Stimulated activated CD4-positive, alpha-beta T cell treated with anti-CD3 and anti-CD28 coated beads, Interleukin-15, amount 100 ng/mL, for 24 hours (primary cell): ENCODE data around the gene NOL6.
"Not testable (repeated sequence)": the region's sequence is repeated elsewhere in the genome, so short reads cannot be mapped to it uniquely, and the experiment has no call there.

Experiments
- DNase-seq: peaks from one replicate; pipeline ENCODE4 v3.0.0-alpha.2; 2020

Gene NOL6

DNA sequence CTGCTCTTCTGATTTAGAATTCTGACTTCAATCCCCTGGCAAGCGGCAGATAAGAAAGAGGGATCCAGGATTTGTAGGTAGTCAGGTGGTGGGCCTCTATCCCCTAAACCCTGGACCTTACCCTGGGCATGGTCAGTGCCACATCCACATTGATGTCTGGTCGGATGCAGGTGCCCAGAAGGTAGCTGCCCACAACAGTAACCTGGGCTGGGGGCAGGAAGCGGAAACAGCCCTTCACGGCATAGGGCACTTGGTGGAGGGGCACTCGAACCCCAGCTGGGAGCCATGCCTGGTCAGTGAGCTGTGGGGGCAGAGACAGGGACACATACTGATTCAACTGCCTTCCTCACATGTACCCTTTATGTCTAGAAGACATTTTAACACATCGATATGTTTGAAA, 3.8 kb downstream of the NOL6 start:
- no peak for DNase-seq

DNA sequence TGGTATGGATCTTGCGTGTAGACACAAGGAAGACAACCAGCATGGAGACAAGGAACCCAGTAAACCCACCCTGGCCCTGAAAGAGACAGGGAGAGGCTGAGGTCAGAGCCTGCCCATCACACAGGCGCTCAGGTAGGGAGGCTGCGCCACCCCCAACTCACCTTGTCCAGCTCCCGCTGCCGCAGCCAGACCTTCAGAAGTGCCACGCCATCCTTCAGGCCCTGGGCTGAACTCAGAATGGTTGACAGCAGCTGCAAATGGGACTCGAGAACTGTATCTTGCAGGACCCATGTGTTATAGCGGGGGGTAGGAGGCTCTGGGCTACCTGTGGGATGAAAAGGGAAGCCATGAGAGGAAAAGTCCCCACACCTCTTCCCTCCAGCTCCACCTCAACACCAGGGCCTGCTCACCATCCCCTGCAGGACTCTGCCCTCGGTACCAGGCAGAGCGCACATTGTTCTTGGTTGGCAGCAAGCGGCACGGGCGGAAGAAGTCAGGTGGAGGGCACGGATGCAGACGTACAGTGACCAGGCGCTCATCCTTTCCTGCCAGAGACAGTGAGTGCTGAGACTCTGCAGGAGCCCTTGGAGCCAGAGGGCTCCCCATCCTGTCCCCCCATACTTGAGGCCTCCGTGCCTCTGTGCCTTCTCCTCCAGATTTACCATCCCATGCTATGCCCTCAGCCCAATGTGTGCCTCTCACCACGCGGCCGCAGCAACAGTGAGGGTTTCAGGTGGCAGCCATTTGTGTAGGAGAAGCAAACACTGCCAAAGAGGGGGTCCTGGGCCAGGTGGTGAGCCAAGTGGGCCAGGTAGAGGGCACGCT, 4.7 kb downstream of the NOL6 start:
- no peak for DNase-seq

GRCh38 chr9:33468215-33468730, 5.5 kb downstream of the NOL6 start:
- no peak for DNase-seq

- DNase-seq: no peak
These were observed 6.2 kb downstream of the NOL6 start for GRCh38 chr9:33467526-33467925.

DNA sequence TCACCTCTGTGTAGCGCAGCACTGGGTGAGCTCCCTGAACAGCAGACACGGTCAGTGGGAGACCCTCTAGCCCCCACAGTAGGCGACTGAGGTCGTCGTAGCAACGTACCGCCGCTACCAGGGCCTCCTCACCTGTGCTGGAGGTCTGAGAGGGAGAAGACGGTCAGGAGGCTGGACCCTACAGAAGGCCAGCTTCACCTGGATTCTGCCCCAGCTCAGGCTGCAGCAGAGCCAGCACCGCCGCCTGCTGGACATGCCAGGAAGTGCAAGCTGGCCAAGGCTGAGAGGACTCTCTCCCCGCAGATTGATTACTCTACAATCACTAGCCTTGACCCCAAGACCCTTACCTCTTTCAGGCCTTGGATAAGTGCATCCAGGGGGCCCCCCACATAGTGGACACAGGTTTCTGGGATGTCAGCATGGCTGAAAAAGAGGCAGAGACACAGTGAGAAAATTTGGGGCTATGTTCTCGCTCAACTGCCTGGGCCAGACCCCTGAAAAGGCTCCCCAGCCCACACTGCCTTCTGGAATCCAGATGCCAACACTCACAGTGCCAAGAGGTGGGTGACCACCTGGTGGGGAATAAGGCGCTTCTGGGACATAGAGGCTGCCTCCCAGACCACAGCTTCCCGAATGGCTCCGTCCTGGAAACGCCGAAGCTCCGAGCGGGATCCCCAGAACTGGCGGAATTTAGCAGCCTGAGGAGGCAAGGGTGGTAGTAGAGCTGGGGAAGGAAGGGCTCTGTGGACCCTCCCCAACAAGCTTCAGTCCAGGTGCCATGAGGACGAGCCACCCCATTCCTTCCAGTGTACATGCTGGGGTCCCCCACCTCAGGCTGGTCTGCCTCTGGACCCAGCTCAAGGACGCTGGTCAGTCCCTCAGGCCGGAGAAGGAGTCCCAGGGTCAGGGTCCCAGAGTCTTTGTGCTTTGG, 6.9 kb downstream of the NOL6 start:
- peak; percentile 78 for DNase-seq

DNA sequence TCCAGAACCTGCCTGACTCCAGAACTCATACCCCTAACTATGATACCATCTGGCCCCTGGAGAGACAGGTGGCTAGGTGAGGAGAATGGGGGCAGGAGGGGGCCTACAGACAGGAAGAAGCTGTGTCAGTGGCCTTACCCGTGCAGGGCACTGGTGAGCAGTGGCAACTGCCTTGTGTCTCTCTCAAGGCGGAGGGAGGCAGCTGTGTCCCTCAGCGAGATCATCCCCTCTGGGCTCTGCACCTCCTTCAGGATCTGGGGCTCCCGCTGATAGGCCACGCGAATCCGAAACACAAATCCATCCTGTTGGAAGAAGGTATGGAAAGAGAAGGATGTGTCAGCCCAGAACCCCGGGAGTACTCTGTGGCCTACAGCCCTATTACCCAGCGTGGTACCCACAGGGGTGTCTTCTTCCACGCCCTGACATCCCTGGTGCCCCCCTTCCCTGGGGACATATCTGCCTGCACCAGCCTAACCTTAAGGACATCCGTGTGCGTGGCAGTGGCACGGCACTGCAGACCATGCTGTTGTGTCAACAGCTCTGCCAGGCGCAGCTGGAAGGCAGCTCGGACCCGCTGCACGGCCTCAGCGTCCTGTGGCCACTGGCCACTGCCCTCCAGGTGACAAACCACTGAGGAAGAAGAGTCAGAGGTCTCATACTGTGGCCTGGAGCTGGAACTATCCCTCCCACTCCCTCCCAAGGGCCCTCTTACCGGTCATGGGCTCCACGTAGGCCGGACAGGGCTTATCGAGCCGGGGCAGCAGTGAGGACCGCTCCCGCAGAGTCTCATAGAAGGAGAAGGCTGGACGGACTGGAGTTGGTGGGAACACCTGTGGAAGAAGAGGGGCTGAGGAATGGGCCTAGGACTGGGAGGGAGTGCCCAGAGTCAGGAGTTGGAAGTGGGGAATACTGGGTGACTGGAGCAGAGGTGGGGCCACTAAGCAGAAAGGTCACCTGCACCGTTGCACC, 7.8 kb downstream of the NOL6 start:
- DNase-seq: no peak

- no peak for DNase-seq
These were observed 8.6 kb downstream of the NOL6 start for GRCh38 chr9:33465096-33465495.

DNA sequence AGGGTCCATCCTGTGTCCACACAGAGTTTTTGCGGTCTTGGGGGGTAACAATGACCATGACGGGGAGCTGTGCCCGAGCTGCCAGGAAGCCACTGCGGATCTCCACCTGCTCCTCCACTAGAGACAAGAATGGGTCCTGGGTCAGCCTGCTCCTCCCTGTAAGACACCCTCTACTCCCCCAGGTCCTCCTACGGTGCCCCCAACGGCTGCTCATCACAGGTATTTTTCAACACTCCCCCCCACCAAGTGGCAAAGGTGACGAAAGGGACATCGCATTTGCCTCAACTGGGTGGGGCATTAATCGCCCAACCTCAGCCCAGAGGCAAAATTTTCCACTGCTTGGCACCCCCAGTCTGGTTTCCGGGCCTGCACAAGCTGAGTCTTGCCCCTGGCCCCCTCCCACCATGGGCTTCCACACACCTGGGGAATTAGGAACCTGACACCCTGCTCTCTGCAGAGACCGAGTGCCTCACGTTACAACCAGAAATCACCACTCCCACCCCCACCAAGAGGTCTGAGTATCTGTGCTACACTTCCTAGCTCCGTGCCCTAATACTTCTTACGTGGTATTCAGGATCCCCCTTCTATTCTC, 9.6 kb downstream of the NOL6 start:
- no peak for DNase-seq

DNA sequence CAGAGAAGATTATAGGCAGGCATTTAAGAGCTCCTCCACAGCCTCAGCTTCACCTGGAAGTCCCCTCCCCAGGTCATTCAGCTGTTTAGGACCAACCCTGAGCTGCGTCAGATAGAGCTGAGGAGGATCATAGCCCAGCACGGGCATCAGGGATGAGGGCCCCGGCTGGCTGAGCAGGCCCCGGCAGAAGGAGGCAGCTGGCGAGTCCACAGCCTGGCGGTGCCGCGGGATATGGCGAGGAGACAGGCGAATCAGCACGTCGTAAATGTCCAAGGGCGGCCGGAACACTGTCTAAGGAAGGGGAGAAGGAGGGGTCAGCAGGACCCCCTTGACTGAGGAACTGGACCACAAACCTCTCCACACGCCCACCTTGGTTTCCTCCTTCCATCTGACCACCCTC, 10.6 kb downstream of the NOL6 start:
- no peak for DNase-seq

- DNase-seq: no peak
These were observed 12.2 kb downstream of the NOL6 start for GRCh38 chr9:33461492-33461891.

DNA sequence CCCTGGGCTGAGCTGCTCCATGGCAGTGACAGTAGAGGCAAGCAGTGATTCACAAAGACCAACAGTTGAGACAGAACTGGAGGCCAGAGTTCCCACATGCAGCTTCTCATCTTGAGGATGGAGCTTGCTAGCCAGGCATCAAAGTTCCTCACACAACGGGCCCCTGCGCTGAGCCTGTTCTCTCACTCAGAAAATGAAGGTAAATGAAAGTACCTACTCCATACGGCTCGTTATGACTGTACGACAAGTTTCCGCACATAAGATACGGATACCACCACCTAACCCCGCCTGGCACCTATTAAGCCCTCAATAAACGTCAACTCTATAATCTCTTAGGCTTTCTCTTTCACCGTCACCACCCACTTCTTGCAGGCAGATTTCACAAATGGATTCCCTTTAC, 12.9 kb downstream of the NOL6 start:
- DNase-seq: no peak

GRCh38 chr9:33459115-33459514, 14.6 kb downstream of the NOL6 start:
- DNase-seq: no peak

DNA sequence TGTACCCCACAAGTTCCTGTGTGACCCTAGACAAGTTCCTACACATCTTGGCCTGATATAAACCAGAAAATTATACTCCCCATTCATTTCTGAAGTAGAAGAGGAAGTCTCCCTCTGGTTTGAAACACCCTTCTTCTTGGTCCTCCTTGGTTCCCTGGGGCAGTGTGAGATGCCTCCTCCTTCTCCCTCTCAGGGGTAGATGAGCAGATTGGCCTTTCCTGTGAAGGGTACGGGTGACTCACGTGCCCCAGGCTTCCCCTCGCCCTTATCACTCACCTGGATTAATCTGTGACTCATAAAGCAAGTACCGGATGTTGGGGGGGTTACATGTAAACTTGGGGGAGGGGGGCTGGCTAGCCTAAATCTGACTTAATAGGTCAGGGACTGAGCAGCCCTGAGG, 15.3 kb downstream of the NOL6 start:
- peak; percentile 75 for DNase-seq

DNA sequence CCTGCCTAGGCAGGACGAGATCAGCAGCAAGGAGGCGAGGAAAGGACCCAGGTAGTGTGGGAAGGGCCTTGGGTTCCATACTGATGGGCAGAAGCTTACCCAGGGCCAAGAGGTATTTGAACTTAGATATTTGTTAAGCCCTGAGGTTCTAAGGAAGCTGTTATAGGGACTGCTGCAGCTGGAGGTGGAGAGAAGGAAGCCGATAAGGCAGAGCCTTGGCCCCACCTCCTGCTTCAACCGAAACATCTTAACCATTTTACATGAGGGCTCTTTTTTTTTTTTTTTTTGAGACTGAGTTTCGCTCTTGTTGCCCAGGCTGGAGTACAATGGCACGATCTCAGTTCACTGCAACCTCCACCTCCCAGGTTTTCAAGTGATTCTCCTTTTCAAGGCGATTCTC, 17.8 kb downstream of the NOL6 start:
- DNase-seq: peak; percentile 37

DNA sequence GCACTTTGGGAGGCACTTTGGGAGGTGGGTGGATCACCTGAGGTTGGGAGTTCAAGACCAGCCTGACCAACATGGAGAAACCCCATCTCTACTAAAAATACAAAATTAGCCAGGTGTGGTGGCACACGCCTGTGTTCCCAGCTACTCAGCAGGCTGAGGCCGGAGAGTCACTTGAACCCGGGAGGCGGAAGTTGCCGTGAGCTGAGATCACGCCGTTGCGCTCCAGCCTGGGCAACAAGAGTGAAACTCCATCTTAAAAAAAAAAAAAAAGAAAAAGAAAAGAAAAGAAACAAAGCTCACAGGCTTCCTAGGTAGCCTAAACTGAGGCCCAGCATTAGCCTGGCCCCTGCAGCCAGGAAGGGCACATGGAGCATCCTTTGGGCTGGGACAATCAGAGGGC, 18.3 kb downstream of the NOL6 start:
- DNase-seq: not testable (repeated sequence)

DNA sequence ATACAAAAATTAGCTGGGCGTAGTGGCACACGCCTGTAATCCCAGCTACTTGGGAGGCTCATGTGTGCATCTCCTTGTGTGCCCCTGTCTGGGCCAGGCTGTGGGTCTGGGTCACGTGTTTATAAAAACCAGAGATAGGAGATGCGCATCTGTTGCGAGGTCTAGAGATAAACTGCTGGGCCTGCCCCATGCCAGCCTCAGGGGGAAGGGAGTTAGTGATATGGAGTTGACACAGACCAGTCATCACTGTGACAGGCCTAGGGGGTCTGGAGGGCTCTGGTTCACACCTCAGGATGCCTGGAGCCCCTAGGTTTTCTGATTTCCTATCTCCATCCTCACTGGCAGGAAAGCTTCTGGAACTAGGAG, 19.1 kb downstream of the NOL6 start:
- not testable (repeated sequence) for DNase-seq

GRCh38 chr9:33453999-33454660, 19.6 kb downstream of the NOL6 start:
- no peak for DNase-seq

GRCh38 chr9:33453286-33453860, 20.4 kb downstream of the NOL6 start:
- peak; percentile 47 for DNase-seq

GRCh38 chr9:33452828-33453271, 20.9 kb downstream of the NOL6 start:
- DNase-seq: peak; percentile 74

DNA sequence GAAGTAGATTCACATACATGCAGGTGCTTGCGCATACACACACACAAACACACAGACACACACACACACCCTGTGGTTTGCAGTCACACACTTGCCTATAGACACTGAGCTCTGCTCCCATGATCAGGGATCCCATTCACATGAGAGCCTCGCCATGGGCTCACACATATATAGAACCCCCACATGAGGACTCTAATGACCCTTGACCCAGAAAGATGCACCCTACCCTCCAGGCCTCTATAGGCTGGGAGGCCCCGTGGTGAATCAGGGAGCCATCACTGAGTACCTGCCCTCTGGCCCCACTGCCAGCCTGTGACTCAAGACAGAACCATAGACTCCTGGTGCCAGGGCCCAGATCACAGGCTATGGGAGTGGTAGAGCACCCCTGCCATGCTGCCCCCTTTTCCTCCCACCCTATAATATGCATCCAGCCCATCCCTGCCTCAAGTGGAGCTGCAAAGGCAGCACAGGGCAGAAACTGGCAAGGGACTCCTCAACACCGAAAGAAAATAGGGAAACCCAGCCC, 23.0 kb downstream of the NOL6 start:
- DNase-seq: no peak

DNA sequence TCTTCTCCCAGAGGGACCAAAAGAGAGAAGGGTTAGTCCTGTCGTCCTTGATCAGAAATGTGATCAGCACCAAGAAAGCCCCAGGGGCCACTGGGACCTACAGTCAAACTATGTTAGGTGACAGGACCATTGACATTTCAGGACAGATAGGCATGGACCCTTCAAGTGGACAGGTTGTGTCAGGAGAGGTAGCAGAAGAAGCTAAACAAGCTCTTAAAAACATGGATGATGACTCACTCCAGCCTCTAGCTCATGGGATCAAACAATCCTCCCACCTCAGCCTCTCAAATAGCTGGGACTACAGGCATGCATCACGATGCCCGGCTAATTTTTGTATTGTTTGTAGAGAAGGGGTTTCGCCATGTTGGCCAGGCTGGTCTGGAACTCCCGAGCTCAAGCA, 24.0 kb downstream of the NOL6 start:
- no peak for DNase-seq
